Body of pancreas (tissue), 4 donors: Measurements from ENCODE around the gene C21orf91. TPM values are rescaled to one million over a fixed set of nuclear protein-coding genes. Genes with fewer than 3 reads are reported as not detected.

Experiments
- ATAC-seq: fragments of 150-250 bp; one replicate; pipeline ENCODE4 v1.9.1; 2016
- DNase-seq, 4 donors: peaks; one replicate each; pipeline ENCODE4 v3.0.0-alpha.2; 2019
- H3K27ac ChIP-seq, 4 donors: fragments of 200-600 bp; sonication (generic); 1 replicate in 3 of 4; 2 replicates in 1 of 4; pipeline versions ENCODE4 v1.5.1 to v1.6.1; 2016 to 2019; ENCODE audit warnings: mild to moderate bottlenecking in 1 of 4, mixed read lengths in 1 of 4, moderate library complexity in 1 of 4
- H3K27me3 ChIP-seq, 2 donors: fragments of 200-600 bp; sonication (generic); one replicate each; pipeline ENCODE4 v1.6.0; 2016; ENCODE audit warnings: mild to moderate bottlenecking in 1 of 2
- H3K36me3 ChIP-seq, 2 donors: fragments of 200-600 bp; sonication (generic); replicated peaks in 1 of 2; 2 replicates each; pipeline ENCODE4 v1.5.1; 2016; ENCODE audit warnings: low read depth in 2 of 2; ENCODE audit not compliant: insufficient read depth in 1 of 2
- H3K4me1 ChIP-seq: fragments of 200-600 bp; sonication (generic); one replicate; pipeline ENCODE4 v1.6.0; 2016
- H3K4me3 ChIP-seq, 2 donors: fragments of 200-600 bp; sonication (generic); 1 replicate in 1 of 2; 2 replicates in 1 of 2; pipeline ENCODE4 v1.5.1; 2016 to 2019
- H3K9me3 ChIP-seq, 3 donors: fragments of 200-600 bp; sonication (generic); 1 replicate in 2 of 3; 2 replicates in 1 of 3; pipeline ENCODE4 v1.5.1; 2016
- POLR2A ChIP-seq, 3 donors: fragments of 450-650 bp; IDR thresholded peaks; one replicate each; pipeline ENCODE4 v1.6.1; 2016; ENCODE audit warnings: antibody characterized with exemption in 3 of 3, mild to moderate bottlenecking in 2 of 3
- WGBS, 2 donors: methylation state at CpG; one replicate each; pipeline ENCODE4 v1.1.5; 2017; 5-methylcytosine and 5-hydroxymethylcytosine counted together
- intact Hi-C: fragments of 100-400 bp; cut with DNase I; formaldehyde crosslinking; loops from one replicate; pipeline ENCODE4 v1.15.1; 2023
- total RNA-seq, 2 donors: library from RNA; depleted of rRNA; stranded (reverse); fragments of >200 nt; gene quantifications; one replicate each; pipeline ENCODE4 v1.1.0, GENCODE V29; 2016
- TF ChIP-seq, protein P1 (sequence below), 7 experiments: fragments of 450-650 bp in 4 of 7; fragments of 200-600 bp in 3 of 7; sonication (generic) in 3 of 7; IDR thresholded peaks; one replicate each; pipeline ENCODE4 v1.5.1; 2016 to 2019; ENCODE audit warnings: antibody characterized with exemption in 7 of 7

The C21orf91 gene
- total RNA-seq, 2 donors from 2014 or later: 2.0 to 7.0 TPM

DNA sequence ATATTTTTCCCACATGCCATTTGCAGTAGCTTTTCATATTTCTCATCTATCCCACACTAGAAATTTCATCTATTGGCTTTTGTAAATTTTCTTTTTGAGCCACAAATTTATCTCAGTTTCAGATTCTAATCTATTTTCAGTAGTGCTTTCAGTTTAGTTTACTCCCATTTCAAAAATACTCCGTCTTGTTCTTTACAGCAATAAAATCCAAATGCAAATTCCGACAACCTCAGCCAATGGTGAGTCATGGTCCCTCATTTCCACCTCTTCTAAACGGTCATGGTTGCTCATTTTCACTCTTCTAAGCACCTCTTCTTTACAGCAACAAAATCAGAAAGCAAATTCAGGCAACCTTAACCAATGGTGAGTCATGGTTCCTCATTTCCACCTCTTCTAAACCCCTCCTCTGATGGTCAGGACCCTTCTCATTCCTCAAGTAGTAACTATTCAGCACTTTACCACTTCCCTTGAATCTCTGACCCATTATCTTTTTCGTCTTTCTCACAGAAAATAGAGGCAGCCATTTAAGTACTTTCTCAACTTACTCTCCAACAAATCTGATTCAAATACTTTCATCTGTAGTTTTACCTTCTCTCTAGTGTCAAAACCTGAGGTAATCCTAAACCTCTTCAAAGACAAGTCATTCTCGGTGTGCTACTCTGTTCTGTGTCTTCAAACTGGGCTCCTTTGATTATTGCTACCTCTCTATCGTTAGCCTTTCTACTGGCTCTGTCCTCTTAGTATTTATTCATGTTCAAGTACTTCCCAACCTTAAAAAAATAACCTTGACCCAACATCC, 34.4 kb downstream of the C21orf91 start:
- Histone ChIP-seq H3K4me1 (no peaks in the 10 kb centered on the region), H3K27me3 (no peaks in the 10 kb centered on the region), H3K4me3 (no peak overlapping the region), H3K9me3 (no peaks in the 10 kb centered on the region), H3K36me3 (peaks cover 0 to 4% of the 10 kb centered on the region in 2 donors), H3K27ac (no peak overlapping the region)
- TF ChIP-seq, protein P1, sequence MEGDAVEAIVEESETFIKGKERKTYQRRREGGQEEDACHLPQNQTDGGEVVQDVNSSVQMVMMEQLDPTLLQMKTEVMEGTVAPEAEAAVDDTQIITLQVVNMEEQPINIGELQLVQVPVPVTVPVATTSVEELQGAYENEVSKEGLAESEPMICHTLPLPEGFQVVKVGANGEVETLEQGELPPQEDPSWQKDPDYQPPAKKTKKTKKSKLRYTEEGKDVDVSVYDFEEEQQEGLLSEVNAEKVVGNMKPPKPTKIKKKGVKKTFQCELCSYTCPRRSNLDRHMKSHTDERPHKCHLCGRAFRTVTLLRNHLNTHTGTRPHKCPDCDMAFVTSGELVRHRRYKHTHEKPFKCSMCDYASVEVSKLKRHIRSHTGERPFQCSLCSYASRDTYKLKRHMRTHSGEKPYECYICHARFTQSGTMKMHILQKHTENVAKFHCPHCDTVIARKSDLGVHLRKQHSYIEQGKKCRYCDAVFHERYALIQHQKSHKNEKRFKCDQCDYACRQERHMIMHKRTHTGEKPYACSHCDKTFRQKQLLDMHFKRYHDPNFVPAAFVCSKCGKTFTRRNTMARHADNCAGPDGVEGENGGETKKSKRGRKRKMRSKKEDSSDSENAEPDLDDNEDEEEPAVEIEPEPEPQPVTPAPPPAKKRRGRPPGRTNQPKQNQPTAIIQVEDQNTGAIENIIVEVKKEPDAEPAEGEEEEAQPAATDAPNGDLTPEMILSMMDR (IDR thresholded peaks at IDR 0.05): no peak
- no peak for TF ChIP-seq POLR2A (IDR thresholded peaks at IDR 0.05)
- ATAC-seq (no peak), DNase-seq (no peak)
- 67 to 86% methylated on average over 6 of the region's 6 CpGs for WGBS, 2 donors
- intact Hi-C loops: no loop called here

DNA sequence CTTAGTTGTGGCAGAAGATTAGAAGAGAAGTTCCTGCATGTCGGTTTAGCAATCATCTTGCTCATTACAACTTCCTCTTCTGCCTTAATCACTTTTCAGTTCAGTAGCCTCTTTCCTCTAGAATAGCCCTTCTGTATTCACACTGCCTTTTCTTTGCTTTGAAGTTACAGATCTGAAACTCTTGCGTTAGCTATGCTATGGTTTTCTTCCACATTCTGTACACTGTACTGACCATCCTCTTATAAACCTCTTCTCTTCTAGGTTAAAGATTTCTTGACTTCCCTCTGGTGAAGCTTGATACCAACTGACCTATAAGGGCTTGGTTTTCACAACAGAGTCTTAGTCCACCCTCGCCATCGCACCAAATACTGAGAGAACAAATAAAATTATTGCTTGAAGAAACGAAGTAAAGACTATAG, 35.0 kb downstream of the C21orf91 start:
- no peak for ATAC-seq
- H3K4me3 ChIP-seq: no peak overlapping the region
- H3K9me3 ChIP-seq: no peaks in the 10 kb centered on the region
- peaks cover 0 to 4% of the 10 kb centered on the region in 2 donors for H3K36me3 ChIP-seq
- H3K27ac ChIP-seq: peak overlapping the region in 1 of 4 donors; percentile 5
- H3K27me3 ChIP-seq: no peaks in the 10 kb centered on the region
- H3K4me1 ChIP-seq: no peaks in the 10 kb centered on the region
- no peak for DNase-seq
- 64 to 73% methylated on average over 5 of the region's 5 CpGs for WGBS, 2 donors
- intact Hi-C loops: no loop called here
- TF ChIP-seq, protein P1 (IDR thresholded peaks at IDR 0.05): no peak
- TF ChIP-seq POLR2A (IDR thresholded peaks at IDR 0.05): no peak

DNA sequence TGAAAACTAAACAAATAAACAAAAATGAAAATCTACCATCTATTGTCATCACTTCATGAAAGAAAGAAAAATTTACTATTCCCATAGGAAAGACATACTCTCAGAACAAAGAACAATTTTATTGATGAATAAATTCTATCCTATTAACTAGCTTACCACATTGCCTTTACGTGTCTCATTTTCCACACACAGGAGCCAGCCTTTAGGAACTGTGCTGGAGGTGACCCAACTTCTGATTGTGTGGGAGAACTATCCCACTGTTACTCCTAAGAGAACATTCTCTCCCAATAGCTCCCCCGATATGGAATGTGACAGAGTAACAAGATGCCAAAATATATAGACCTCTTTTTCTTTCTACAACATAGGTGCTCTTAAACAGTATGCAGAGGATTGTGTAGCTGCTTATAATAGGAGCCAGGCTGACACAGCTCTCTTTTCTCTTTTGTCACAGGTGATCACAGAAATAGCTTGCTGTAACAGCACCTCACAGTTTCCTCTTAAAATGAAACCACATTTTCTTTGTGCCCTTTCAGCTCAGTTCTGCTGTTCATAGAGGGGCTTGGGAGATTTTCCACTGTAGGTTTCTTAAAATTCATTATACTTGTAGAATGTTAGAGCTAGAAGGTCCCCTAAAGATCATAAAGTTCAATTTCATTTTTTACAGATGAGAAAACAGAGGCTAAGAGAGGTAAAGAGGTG, 35.5 kb downstream of the C21orf91 start:
- WGBS, 2 donors: 89 to 90% methylated on average over 2 of the region's 2 CpGs
- Histone ChIP-seq H3K4me1 (no peaks in the 10 kb centered on the region), H3K36me3 (peaks cover 0 to 4% of the 10 kb centered on the region in 2 donors), H3K27me3 (no peaks in the 10 kb centered on the region), H3K27ac (peak overlapping the region in 1 of 4 donors; percentile 5), H3K4me3 (no peak overlapping the region), H3K9me3 (no peaks in the 10 kb centered on the region)
- no peak for DNase-seq
- TF ChIP-seq, protein P1 (IDR thresholded peaks at IDR 0.05): no peak
- TF ChIP-seq POLR2A (IDR thresholded peaks at IDR 0.05): no peak
- ATAC-seq: no peak
- intact Hi-C loops: no loop called here

DNA sequence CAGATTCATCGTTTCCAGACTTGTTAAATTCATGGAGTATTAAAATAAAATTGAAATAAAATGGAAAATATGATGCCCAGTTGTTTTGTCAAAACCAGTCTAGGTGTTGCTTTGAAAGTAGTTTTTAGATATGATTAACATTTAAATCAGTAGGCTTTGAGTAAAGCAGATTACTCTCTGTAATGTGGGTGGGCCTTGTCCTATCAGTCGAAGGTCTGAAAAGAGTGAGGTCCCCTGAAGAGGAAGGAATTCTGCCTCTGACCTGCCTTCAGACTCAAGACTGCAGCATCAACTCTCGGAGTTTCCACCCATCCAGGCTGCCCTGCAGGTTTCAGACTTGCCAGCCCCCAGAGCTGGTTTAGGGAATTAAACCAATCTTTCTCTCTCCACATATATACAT, 36.2 kb downstream of the C21orf91 start:
- Histone ChIP-seq H3K4me3 (no peak overlapping the region), H3K9me3 (no peaks in the 10 kb centered on the region), H3K27ac (no peak overlapping the region), H3K36me3 (peaks cover 0 to 4% of the 10 kb centered on the region in 2 donors), H3K27me3 (no peaks in the 10 kb centered on the region), H3K4me1 (no peaks in the 10 kb centered on the region)
- TF ChIP-seq POLR2A (IDR thresholded peaks at IDR 0.05): no peak
- TF ChIP-seq, protein P1 (IDR thresholded peaks at IDR 0.05): no peak
- ATAC-seq: no peak
- intact Hi-C loops: no loop called here
- 75 to 93% methylated on average over 3 of the region's 3 CpGs for WGBS, 2 donors
- no peak for DNase-seq
